Measurements from ENCODE around the gene SIGLEC5.

- TF ChIP-seq POLR2A (IDR thresholded peaks at IDR 0.05; ENCODE audit: control extremely low read depth in 1 of 2, low read depth in 2 of 2, low read length in 2 of 2) (no peak), CTCF (IDR thresholded peaks at IDR 0.05; ENCODE audit: control extremely low read depth in 1 of 3, insufficient read depth in 1 of 3, low read depth in 1 of 3, low read length in 3 of 3) (no peak), NRF1 (IDR thresholded peaks at IDR 0.05; ENCODE audit: low read depth, low read length) (peak; percentile 89), GTF2F1 (IDR thresholded peaks at IDR 0.05; ENCODE audit: borderline replicate concordance, low read depth, low read length) (no peak), KDM5A (IDR thresholded peaks at IDR 0.05; ENCODE audit: low read length) (no peak), HDAC6 (IDR thresholded peaks at IDR 0.05; ENCODE audit: low read depth, low read length) (no peak), USF2 (IDR thresholded peaks at IDR 0.05; ENCODE audit: low read length) (no peak), RAD21 (IDR thresholded peaks at IDR 0.05 in 1 of 2, conservative IDR thresholded peaks at IDR 0.05 in 1 of 2; ENCODE audit: low read depth in 2 of 2, low read length in 2 of 2) (no peak), MAX (IDR thresholded peaks at IDR 0.05) (peak; percentile 56), SIRT6 (IDR thresholded peaks at IDR 0.05; ENCODE audit: low read length) (no peak), CEBPB (IDR thresholded peaks at IDR 0.05; ENCODE audit: low read depth, low read length) (no peak)
Observed at GRCh38 chr19:51593969-51594773, 36.0 kb downstream of the SIGLEC5 start.
